Sigmoid colon (tissue), 7 donors: ENCODE data around the gene KIAA0513. TPM values are rescaled to one million over a fixed set of nuclear protein-coding genes. Genes with fewer than 3 reads are reported as not detected.

ENCODE experiments used
- DNase-seq: peaks from one replicate; pipeline ENCODE4 v3.0.0-alpha.2; 2019
- H3K27ac ChIP-seq, 4 donors: fragments of 200-600 bp; sonication (generic); one replicate each; pipeline ENCODE4 v1.5.1; 2016 to 2019; ENCODE audit warnings: mild to moderate bottlenecking in 1 of 4
- H3K27me3 ChIP-seq, 3 donors: fragments of 200-600 bp; sonication (generic); one replicate each; pipeline ENCODE4 v1.5.1; 2019; ENCODE audit warnings: mild to moderate bottlenecking in 1 of 3
- H3K36me3 ChIP-seq, 4 donors: fragments of 200-600 bp; sonication (generic); one replicate each; pipeline ENCODE4 v1.5.1; 2016 to 2019
- H3K4me1 ChIP-seq, 4 donors: fragments of 200-600 bp; sonication (generic); one replicate each; pipeline ENCODE4 v1.5.1; 2017 to 2019
- H3K4me3 ChIP-seq, 4 donors: fragments of 200-600 bp; sonication (generic); one replicate each; pipeline ENCODE4 v1.5.1; 2017 to 2019; ENCODE audit warnings: mild to moderate bottlenecking in 2 of 4, moderate library complexity in 1 of 4
- H3K9me3 ChIP-seq, 4 donors: fragments of 200-600 bp in 3 of 4; sonication (generic) in 3 of 4; one replicate each; pipeline versions ENCODE4 v1.5.1 to v1.6.1; 2013 to 2019
- EP300 ChIP-seq, 4 donors: sonication (generic); formaldehyde crosslinking; IDR thresholded peaks; one replicate each; pipeline ENCODE4 v1.6.1; 2017; ENCODE audit warnings: antibody characterized with exemption in 4 of 4
- POLR2A ChIP-seq, 2 donors: fragments of 450-650 bp; IDR thresholded peaks; one replicate each; pipeline ENCODE4 v1.6.1; 2016; ENCODE audit warnings: antibody characterized with exemption in 2 of 2, mild to moderate bottlenecking in 2 of 2, moderate library complexity in 2 of 2
- POLR2AphosphoS5 ChIP-seq, 4 donors: sonication (generic); formaldehyde crosslinking; IDR thresholded peaks; one replicate each; pipeline ENCODE4 v1.6.1; 2017; ENCODE audit warnings: antibody characterized with exemption in 4 of 4
- WGBS, 2 donors: extraction: QIAGEN DNeasy Blood & Tissue Kit; methylation state at CpG; one replicate each; pipeline ENCODE4 v1.1.7; 2013; 5-methylcytosine and 5-hydroxymethylcytosine counted together
- intact Hi-C: fragments of 100-400 bp; cut with DNase I; formaldehyde crosslinking; loops from one replicate; pipeline ENCODE4 v1.15.1; 2023
- polyA plus RNA-seq, 3 donors: library from polyadenylated mRNA; stranded (reverse); fragments of 200-250 nt; gene quantifications; one replicate each; pipeline ENCODE4 v1.2.3, GENCODE V29; 2013
- total RNA-seq, 4 donors: library from RNA; depleted of rRNA; stranded (reverse); fragments of >200 nt; gene quantifications; one replicate each; pipeline ENCODE4 v1.1.0, GENCODE V29; 2016
- TF ChIP-seq, protein P1 (sequence below), 4 experiments: fragments of 450-650 bp in 3 of 4; fragments of 200-600 bp in 1 of 4; IDR thresholded peaks; one replicate each; pipeline ENCODE4 v1.5.1; 2016 to 2019; ENCODE audit warnings: antibody characterized with exemption in 4 of 4, mild to moderate bottlenecking in 3 of 4, moderate library complexity in 2 of 4
- donor health status: healthy with polysubstance abuse.
- donor health status: Bipolar disorder and iron deficiency.
- donor health status: healthy.

The KIAA0513 gene
- total and polyA plus RNA-seq, 7 donors, result 8.4 to 40.2 (median 18.6) TPM

DNA sequence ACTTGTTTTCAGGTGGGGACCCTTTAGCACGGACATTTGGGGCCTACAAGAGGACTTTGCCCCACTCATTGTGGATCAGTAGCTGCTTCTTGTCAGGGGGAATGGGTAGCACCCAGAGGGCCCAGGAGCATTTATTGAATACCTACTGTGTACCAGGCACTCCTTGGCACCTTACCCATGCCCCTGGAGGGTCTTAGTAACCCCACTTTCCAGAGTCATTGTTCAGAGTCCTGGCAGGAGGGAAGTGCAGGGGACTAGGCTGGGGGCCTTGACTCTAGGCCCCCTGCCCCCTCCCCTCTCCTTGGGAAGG lies 105.7 kb downstream of the KIAA0513 start:
- Histone ChIP-seq H3K27me3 (no peaks in the 10 kb centered on the region), H3K4me1 (peaks cover 0 to 50% (median 45%) of the 10 kb centered on the region in 4 donors), H3K36me3 (no peaks in the 10 kb centered on the region), H3K4me3 (no peak overlapping the region), H3K9me3 (no peaks in the 10 kb centered on the region), H3K27ac (no peak overlapping the region)
- intact Hi-C loops, result no loop called here
- 61 to 87% methylated on average over 1 of the region's 1 CpG for WGBS, 2 donors
- TF ChIP-seq, protein P1, sequence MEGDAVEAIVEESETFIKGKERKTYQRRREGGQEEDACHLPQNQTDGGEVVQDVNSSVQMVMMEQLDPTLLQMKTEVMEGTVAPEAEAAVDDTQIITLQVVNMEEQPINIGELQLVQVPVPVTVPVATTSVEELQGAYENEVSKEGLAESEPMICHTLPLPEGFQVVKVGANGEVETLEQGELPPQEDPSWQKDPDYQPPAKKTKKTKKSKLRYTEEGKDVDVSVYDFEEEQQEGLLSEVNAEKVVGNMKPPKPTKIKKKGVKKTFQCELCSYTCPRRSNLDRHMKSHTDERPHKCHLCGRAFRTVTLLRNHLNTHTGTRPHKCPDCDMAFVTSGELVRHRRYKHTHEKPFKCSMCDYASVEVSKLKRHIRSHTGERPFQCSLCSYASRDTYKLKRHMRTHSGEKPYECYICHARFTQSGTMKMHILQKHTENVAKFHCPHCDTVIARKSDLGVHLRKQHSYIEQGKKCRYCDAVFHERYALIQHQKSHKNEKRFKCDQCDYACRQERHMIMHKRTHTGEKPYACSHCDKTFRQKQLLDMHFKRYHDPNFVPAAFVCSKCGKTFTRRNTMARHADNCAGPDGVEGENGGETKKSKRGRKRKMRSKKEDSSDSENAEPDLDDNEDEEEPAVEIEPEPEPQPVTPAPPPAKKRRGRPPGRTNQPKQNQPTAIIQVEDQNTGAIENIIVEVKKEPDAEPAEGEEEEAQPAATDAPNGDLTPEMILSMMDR (IDR thresholded peaks at IDR 0.05), result no peak
- TF ChIP-seq EP300 (IDR thresholded peaks at IDR 0.05) (no peak), POLR2A (IDR thresholded peaks at IDR 0.05) (no peak), POLR2AphosphoS5 (IDR thresholded peaks at IDR 0.05) (no peak)
- no peak for DNase-seq

DNA sequence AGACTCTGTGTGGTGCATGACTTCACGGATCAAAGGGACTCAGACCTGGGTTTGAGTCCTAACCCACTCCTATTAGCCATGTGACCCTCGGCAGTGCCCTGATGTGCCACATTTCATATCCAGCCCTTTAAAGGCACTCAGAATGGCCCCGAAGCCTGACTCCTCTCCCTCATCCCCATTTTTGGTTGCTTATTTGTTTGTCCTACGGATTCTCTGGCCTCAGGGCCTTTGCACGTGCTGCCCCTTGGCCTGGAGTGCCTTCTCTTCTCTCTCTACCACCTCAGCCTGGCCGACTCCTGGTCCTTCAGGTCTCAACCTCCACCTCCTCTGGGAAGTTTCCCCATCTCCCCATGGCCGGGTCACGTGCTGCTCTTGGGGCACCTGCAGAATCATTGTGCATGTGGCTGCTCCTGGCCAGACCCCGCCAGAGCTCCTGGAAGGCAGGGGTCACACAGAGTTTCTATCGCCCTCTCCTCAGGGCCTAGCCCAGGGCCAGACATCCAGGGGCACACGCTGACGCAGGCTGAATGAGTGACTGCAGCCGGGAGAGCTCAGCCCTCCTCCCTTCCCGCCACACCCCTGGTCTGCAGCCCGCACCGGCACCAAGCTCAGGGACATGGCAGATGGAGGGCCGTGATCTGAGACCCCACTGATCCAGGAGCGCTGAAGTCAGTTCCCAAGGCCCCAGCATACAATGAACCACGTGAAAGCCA lies 106.6 kb downstream of the KIAA0513 start:
- Histone ChIP-seq H3K27ac (peak overlapping the region in 1 of 4 donors; percentile 85), H3K9me3 (no peaks in the 10 kb centered on the region), H3K27me3 (no peaks in the 10 kb centered on the region), H3K36me3 (no peaks in the 10 kb centered on the region), H3K4me3 (no peak overlapping the region), H3K4me1 (peaks cover 0 to 55% (median 52%) of the 10 kb centered on the region in 4 donors)
- intact Hi-C loops, result no loop called here
- no peak for DNase-seq
- WGBS, 2 donors, result 87 to 92% methylated on average over 19 of the region's 19 CpGs
- TF ChIP-seq, protein P1 (IDR thresholded peaks at IDR 0.05), result no peak
- TF ChIP-seq POLR2A (IDR thresholded peaks at IDR 0.05), result no peak
- TF ChIP-seq EP300 (IDR thresholded peaks at IDR 0.05), result no peak
- TF ChIP-seq POLR2AphosphoS5 (IDR thresholded peaks at IDR 0.05), result no peak

DNA sequence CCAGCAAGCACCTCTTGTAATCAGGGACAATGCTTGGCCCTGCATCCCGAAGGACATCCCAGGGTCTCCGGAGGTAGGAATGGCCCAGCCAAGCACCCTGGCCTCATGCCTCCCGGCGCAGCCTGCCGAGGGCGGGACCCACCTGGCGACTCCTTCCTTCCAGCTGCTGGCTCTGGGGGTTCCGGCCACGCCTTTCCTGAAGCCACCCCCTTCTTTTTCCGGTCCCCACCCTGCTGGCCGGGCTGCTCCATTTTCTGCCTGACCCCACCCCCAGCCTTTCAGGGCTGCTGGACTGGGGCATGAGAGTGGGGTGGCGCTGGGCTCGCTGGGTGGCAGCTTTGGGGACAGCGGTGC lies 107.2 kb downstream of the KIAA0513 start:
- no peaks in the 10 kb centered on the region for H3K9me3 ChIP-seq
- WGBS, 2 donors, result 39 to 62% methylated on average over 14 of the region's 14 CpGs
- intact Hi-C loops, result loop anchor here (5.0 kb wide), 1 partner anchor 68 kb away; no protein-coding TSS in a partner anchor
- no peaks in the 10 kb centered on the region for H3K36me3 ChIP-seq
- peak overlapping the region in 1 of 4 donors; percentile 85 for H3K27ac ChIP-seq
- no peaks in the 10 kb centered on the region for H3K27me3 ChIP-seq
- peaks cover 0 to 50% (median 47%) of the 10 kb centered on the region in 4 donors for H3K4me1 ChIP-seq
- no peak overlapping the region for H3K4me3 ChIP-seq
- no peak for TF ChIP-seq EP300 (IDR thresholded peaks at IDR 0.05)
- peak in 2 of 4 donors; percentile 21 to 40 for TF ChIP-seq POLR2AphosphoS5 (IDR thresholded peaks at IDR 0.05)
- DNase-seq, result no peak

DNA sequence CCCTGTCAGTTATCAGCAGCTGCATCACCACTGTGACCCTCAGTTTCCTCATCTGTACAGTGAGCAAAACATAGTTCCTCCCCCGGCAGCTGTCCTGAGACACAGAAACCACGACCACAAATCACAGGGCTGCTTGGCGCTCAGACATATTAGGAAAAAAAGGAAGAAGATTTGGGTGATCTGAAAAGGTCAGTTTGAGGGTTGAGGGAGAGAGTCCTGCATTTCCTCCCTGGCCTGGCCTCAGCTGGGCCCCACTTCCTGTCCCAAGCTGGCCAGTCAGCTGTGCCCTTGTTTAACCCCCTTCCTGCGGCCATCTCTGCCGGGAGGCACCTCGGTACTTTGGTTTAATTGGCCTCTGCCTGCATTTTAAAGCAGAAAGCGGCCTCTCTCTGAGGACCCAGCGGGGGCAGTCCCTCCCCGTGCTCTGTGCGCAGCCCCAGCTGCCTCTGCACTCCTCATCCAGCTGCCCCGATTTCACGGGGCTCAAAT lies 108.7 kb downstream of the KIAA0513 start:
- TF ChIP-seq POLR2A (IDR thresholded peaks at IDR 0.05), result no peak
- TF ChIP-seq, protein P1 (IDR thresholded peaks at IDR 0.05), result no peak
- TF ChIP-seq POLR2AphosphoS5 (IDR thresholded peaks at IDR 0.05), result peak in 1 of 4 donors; percentile 33
- no peak for TF ChIP-seq EP300 (IDR thresholded peaks at IDR 0.05)
- 37 to 46% methylated on average over 12 of the region's 12 CpGs for WGBS, 2 donors
- H3K27me3 ChIP-seq, result no peaks in the 10 kb centered on the region
- H3K9me3 ChIP-seq, result no peaks in the 10 kb centered on the region
- intact Hi-C loops, result loop anchor here (5.0 kb wide), 1 partner anchor 66 kb away; no protein-coding TSS in a partner anchor
- H3K4me1 ChIP-seq, result peaks cover 0 to 35% (median 32%) of the 10 kb centered on the region in 4 donors
- no peaks in the 10 kb centered on the region for H3K36me3 ChIP-seq
- peak overlapping the region; percentile 72 to 85 (median 80) for H3K27ac ChIP-seq
- peak; percentile 80 for DNase-seq
- no peak overlapping the region for H3K4me3 ChIP-seq

DNA sequence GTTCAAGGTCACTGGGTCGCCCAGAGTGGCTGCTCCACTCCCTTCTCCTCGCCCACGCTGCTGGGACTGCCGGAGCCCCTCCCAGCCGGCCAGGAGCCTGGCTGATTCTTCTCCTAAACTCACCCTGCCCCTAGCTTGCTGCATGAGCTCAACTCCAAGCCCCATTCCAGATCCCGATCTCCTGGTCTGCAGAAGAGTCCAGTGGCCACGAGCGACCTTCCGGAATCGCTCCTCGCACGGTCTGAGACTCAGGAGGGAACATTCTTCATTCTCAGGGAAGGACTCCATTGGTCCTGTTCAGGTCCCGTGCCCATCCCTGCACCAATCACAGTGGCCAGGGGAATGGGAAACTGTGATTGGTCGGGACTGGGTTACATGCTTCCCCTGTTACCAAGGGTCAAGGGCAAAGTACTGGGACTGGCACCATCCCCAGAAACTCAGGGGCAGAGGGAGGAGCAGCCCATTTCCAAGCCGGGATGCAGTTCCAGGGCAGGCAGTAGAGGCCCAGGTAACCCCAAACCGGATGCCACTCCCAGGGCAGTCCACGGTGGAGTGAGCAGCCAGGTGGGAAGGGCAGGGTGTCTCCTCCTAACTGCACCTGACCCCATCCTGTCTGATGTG lies 109.2 kb downstream of the KIAA0513 start:
- H3K4me1 ChIP-seq, result peaks cover 0 to 34% (median 30%) of the 10 kb centered on the region in 4 donors
- TF ChIP-seq EP300 (IDR thresholded peaks at IDR 0.05) (no peak), POLR2A (IDR thresholded peaks at IDR 0.05) (no peak), POLR2AphosphoS5 (IDR thresholded peaks at IDR 0.05) (no peak)
- TF ChIP-seq, protein P1 (IDR thresholded peaks at IDR 0.05), result no peak
- H3K9me3 ChIP-seq, result no peaks in the 10 kb centered on the region
- WGBS, 2 donors, result 50 to 62% methylated on average over 17 of the region's 17 CpGs
- intact Hi-C loops, result loop anchor here (1.0 to 5.0 kb wide), 2 partner anchors 65 to 83 kb away; no protein-coding TSS in a partner anchor
- peak overlapping the region in 3 of 4 donors; percentile 28 to 42 (median 42) for H3K4me3 ChIP-seq
- DNase-seq, result peak; percentile 83
- no peaks in the 10 kb centered on the region for H3K27me3 ChIP-seq
- H3K27ac ChIP-seq, result peak overlapping the region; percentile 72 to 85 (median 80)
- H3K36me3 ChIP-seq, result no peaks in the 10 kb centered on the region
